ENCODE measurements around the gene ACHE. TPM values are rescaled to one million over a fixed set of nuclear protein-coding genes. Genes with fewer than 3 reads are reported as not detected.
A peak's percentile ranks its signal among the peaks of the same experiment; 100 is the strongest.

ACHE gene
- total RNA-seq, 1 donor: under 0.01 TPM

- no peak for TF ChIP-seq CTCF (IDR thresholded peaks at IDR 0.05; ENCODE audit: extremely low read depth, low read depth, low read length)
- Histone ChIP-seq H3K27me3 (ENCODE audit: insufficient read depth, low read length) (no peaks in the 10 kb centered on the region), H3K4me1 (ENCODE audit: insufficient read depth, low read length) (peaks cover 4% of the 10 kb centered on the region), H2AFZ (ENCODE audit: low read length) (no peak overlapping the region), H3K27ac (ENCODE audit: low read depth, low read length) (no peak overlapping the region), H3K79me2 (ENCODE audit: insufficient read depth, low read length) (no peaks in the 10 kb centered on the region), H3K4me3 (ENCODE audit: insufficient read depth, low read length) (no peak overlapping the region), H3K36me3 (ENCODE audit: insufficient read depth, low read length) (no peaks in the 10 kb centered on the region), H3K4me2 (ENCODE audit: insufficient read depth, low read length) (no peak overlapping the region), H4K20me1 (ENCODE audit: insufficient read depth, low read length) (no peaks in the 10 kb centered on the region), H3K9me3 (ENCODE audit: low read depth, low read length) (no peaks in the 10 kb centered on the region)
- DNase-seq (ENCODE audit: insufficient read length, low spot score, missing footprints): no peak
Measured at GRCh38 chr7:100847360-100847759, 48.3 kb downstream of the ACHE start.

DNA sequence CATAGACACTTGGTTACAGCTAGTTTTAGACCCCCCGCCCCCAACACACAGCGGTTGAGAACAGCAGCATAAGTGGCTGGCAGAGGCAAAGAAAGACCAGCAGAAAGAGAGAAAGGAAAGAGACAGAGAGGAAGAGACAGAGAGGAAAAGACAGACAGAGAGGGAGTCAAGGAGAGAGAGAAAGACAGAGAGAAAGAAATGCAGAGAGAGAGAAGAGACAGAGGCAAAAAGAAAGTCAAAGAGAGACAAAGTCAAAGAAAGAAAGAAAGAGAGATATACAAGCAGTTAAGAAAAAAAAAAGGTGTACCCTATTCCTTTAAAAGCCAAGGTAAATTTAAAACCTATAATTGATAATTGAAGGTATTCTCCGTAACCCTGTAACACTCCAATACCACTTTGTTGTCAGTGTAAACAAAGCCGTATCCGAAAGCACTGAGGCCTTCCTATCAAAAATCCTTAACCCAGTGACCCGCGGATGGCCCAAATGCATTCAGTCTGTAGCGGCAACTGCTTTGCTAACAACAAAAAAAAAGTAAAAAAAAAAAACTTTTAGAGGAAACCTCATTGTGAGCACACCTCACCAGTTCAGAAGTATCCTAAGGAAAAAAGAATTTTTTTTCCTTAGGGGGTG, 55.1 kb downstream of the ACHE start:
- Histone ChIP-seq H3K27me3 (ENCODE audit: insufficient read depth, low read length) (no peaks in the 10 kb centered on the region), H4K20me1 (ENCODE audit: insufficient read depth, low read length) (no peaks in the 10 kb centered on the region), H3K4me3 (ENCODE audit: insufficient read depth, low read length) (no peak overlapping the region), H3K27ac (ENCODE audit: low read depth, low read length) (no peak overlapping the region), H3K4me2 (ENCODE audit: insufficient read depth, low read length) (no peak overlapping the region), H3K79me2 (ENCODE audit: insufficient read depth, low read length) (no peaks in the 10 kb centered on the region), H3K9me3 (ENCODE audit: low read depth, low read length) (no peaks in the 10 kb centered on the region), H2AFZ (ENCODE audit: low read length) (peak overlapping the region; percentile 27), H3K36me3 (ENCODE audit: insufficient read depth, low read length) (no peaks in the 10 kb centered on the region), H3K4me1 (ENCODE audit: insufficient read depth, low read length) (peaks cover 4% of the 10 kb centered on the region)
- no peak for TF ChIP-seq CTCF (IDR thresholded peaks at IDR 0.05; ENCODE audit: extremely low read depth, low read depth, low read length)
- no peak for DNase-seq (ENCODE audit: insufficient read length, low spot score, missing footprints)

Small RNAs within 50 kb of the gene (small RNA-seq; reads per million reads assigned to genes)
- gene RN7SL549P (not detected), gene RPS29P15 (not detected)

Other genes with a start within 250 kb of the ACHE start
- gene ACTL6B, start 239.4 kb downstream of the ACHE start, total RNA-seq: not detected in 2 replicates
- 72.7 and 84.6 TPM in 2 replicates for gene GNB2, start 222.1 kb downstream of the ACHE start, total RNA-seq
- gene GIGYF1, start 201.6 kb downstream of the ACHE start, total RNA-seq: 28.9 and 29.3 TPM in 2 replicates
- 25.7 and 27.1 TPM in 2 replicates for gene POP7, start 189.8 kb downstream of the ACHE start, total RNA-seq
- not detected in 2 replicates for gene EPO, start 175.4 kb downstream of the ACHE start, total RNA-seq
- gene ZAN, start 162.3 kb downstream of the ACHE start, total RNA-seq: not detected in 2 replicates
- gene EPHB4, start 68.4 kb downstream of the ACHE start, total RNA-seq: 41.8 and 47.0 TPM in 2 replicates
- gene SLC12A9, start 43.2 kb downstream of the ACHE start, total RNA-seq: 19.5 and 20.0 TPM in 2 replicates
- gene TRIP6, start 28.5 kb downstream of the ACHE start, total RNA-seq: 115 TPM in 2 replicates
- 31.2 and 42.0 TPM in 2 replicates for gene SRRT, start 20.8 kb downstream of the ACHE start, total RNA-seq
- gene UFSP1, start 6.2 kb downstream of the ACHE start, total RNA-seq: 4.7 and 5.8 TPM in 2 replicates
- gene MUC3A, start 53.6 kb upstream of the ACHE start, total RNA-seq: not detected in 2 replicates
- under 0.01 and 0.59 TPM in 2 replicates for gene MUC12, start 73.7 kb upstream of the ACHE start, total RNA-seq
- gene MUC17, start 124.2 kb upstream of the ACHE start, total RNA-seq: under 0.01 TPM in 1 of 2 replicates, not detected in the other
- gene TRIM56, start 189.6 kb upstream of the ACHE start, total RNA-seq: 13.8 and 14.7 TPM in 2 replicates
- gene SERPINE1, start 231.2 kb upstream of the ACHE start, total RNA-seq: 237 and 278 TPM in 2 replicates